ENCODE data around the gene FUT2.
"Not testable (repeated sequence)": the region's sequence is repeated elsewhere in the genome, so short reads cannot be mapped to it uniquely, and the experiment has no call there.

Gene FUT2

GRCh38 chr19:48670699-48671445, 24.9 kb upstream of the FUT2 start:
- no peak for DNase-seq (ENCODE audit: low spot score)

- no peak for DNase-seq (ENCODE audit: low spot score)
These were observed 24.2 kb upstream of the FUT2 start for GRCh38 chr19:48671446-48671995.

GRCh38 chr19:48672994-48673393, 22.8 kb upstream of the FUT2 start, which contains the start of gene NTN5:
Gene NTN5, minus strand, starts transcription at chr19:48673017. Its CDS starts 2,031 bp downstream, at chr19:48670986.
- DNase-seq (ENCODE audit: low spot score): no peak

- no peak for DNase-seq (ENCODE audit: low spot score)
These were observed 22.2 kb upstream of the FUT2 start for GRCh38 chr19:48673436-48674100.

GRCh38 chr19:48674216-48674809, 21.5 kb upstream of the FUT2 start:
- DNase-seq (ENCODE audit: low spot score): no peak

- DNase-seq (ENCODE audit: low spot score): peak; percentile 83
These were observed 20.6 kb upstream of the FUT2 start for GRCh38 chr19:48674921-48675824.

GRCh38 chr19:48676487-48676886, 19.3 kb upstream of the FUT2 start:
- DNase-seq (ENCODE audit: low spot score): no peak

GRCh38 chr19:48676887-48677286, 18.9 kb upstream of the FUT2 start:
- DNase-seq (ENCODE audit: low spot score): no peak

GRCh38 chr19:48678201-48678600, 17.6 kb upstream of the FUT2 start:
- no peak for DNase-seq (ENCODE audit: low spot score)

GRCh38 chr19:48680006-48680405, 15.8 kb upstream of the FUT2 start:
- not testable (repeated sequence) for DNase-seq (ENCODE audit: low spot score)

GRCh38 chr19:48680436-48681126, 15.2 kb upstream of the FUT2 start:
- no peak for DNase-seq (ENCODE audit: low spot score)

GRCh38 chr19:48681127-48681470, 14.7 kb upstream of the FUT2 start:
- DNase-seq (ENCODE audit: low spot score): no peak

- DNase-seq (ENCODE audit: low spot score): peak; percentile 12
These were observed 12.4 kb upstream of the FUT2 start for GRCh38 chr19:48683349-48683748.

GRCh38 chr19:48685583-48685982, 10.2 kb upstream of the FUT2 start:
- DNase-seq (ENCODE audit: low spot score): no peak

GRCh38 chr19:48686088-48686487, 9.7 kb upstream of the FUT2 start:
- no peak for DNase-seq (ENCODE audit: low spot score)

- not testable (repeated sequence) for DNase-seq (ENCODE audit: low spot score)
These were observed 9.1 kb upstream of the FUT2 start for GRCh38 chr19:48686637-48687036.

- DNase-seq (ENCODE audit: low spot score): no peak
These were observed 8.0 kb upstream of the FUT2 start for GRCh38 chr19:48687776-48688175.

GRCh38 chr19:48689449-48689848, 6.3 kb upstream of the FUT2 start:
- no peak for DNase-seq (ENCODE audit: low spot score)

- not testable (repeated sequence) for DNase-seq (ENCODE audit: low spot score)
These were observed 2.1 kb upstream of the FUT2 start for GRCh38 chr19:48693629-48694028.

- no peak for DNase-seq (ENCODE audit: low spot score)
These were observed 711 bp downstream of the FUT2 start for GRCh38 chr19:48696353-48697010.

- no peak for DNase-seq (ENCODE audit: low spot score)
These were observed 2.3 kb downstream of the FUT2 start for GRCh38 chr19:48698046-48698445.

All from CD4-positive, alpha-beta T cell treated with Interleukin-2 at 100 ng/mL for 4 hours (primary cell).